ENCODE data around the gene DNASE1L1. TPM values are rescaled to one million over a fixed set of nuclear protein-coding genes. Genes with fewer than 3 reads are reported as not detected.

Gene DNASE1L1
- total RNA-seq, 1 donor from 2014 or later = 14.2 TPM

DNA sequence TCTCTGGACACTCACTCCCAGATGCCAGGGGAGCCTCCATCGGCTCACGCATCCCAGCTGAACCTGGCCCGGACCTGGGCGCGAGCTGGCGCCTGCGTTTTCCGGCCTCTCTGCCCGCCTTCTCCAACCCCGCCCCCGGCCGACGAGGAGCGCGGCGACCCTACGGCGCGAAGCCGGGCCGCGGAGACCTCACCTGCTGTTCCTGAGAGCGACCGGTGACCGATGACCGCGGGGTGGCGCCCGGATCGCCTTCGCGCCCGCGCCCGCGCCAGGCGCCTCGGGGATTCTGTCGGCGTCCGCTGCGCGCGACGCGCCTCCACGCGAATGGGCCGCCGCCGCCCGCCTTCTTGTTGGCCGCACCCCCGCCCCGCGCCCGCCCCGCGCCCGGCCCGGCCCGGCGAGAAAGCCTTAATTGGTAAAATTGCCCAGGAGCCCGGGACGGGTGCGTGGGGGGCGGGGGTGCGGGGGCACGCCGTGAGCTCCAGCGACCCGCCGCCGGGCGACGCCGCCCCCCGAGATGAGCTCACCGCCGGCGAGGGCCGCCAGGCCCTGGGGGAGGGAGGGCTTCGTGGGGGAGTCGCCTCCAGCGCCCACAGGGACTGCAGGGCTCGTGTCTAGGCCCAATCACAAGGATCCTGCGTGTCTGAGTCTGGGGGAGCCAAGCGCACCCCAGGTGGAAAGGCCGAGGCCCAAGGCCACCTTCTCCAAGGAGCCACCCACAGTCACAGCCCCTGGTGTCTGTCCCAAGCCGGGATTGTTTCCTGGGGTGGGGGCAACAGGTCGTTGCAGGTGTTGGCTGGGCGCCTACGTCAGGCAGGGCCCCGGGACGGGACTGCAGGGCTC, 34.5 kb downstream of the DNASE1L1 start, which contains the start of gene FLNA:
Gene FLNA (minus strand): TSS at position 322 of the 843 bp plus-strand sequence. CDS start 3,389 bp downstream, outside the sequence.
- no peak within 1 kb of the TSS for H3K9ac ChIP-seq
- H2AFZ ChIP-seq (replicated peaks) = no peak within 1 kb of the TSS
- no peaks in the 10 kb centered on the region for H3K36me3 ChIP-seq
- no peak within 1 kb of the TSS for H3K27ac Mint-ChIP-seq
- peaks cover 15% of the 10 kb centered on the region for H3K9me3 Mint-ChIP-seq
- peaks cover 11% of the 10 kb centered on the region for H3K27me3 Mint-ChIP-seq (ENCODE audit: insufficient read depth, low read depth)
- peaks cover 4% of the 10 kb centered on the region for H3K4me1 Mint-ChIP-seq
- H3K36me3 Mint-ChIP-seq = no peaks in the 10 kb centered on the region
- peaks cover 20% of the 10 kb centered on the region for H3F3A ChIP-seq (ENCODE audit: low read depth)
- H3K79me2 ChIP-seq (ENCODE audit: low read depth) = peaks cover 19% of the 10 kb centered on the region
- no peaks in the 10 kb centered on the region for H3K9me3 ChIP-seq (ENCODE audit: low read depth)
- H3K27ac ChIP-seq = no peak within 1 kb of the TSS
- peak within 1 kb of the TSS; percentile 61 for H3K4me2 ChIP-seq
- H3K4me3 Mint-ChIP-seq = peak within 1 kb of the TSS; percentile 77
- no peak for TF ChIP-seq EZH2 (IDR thresholded peaks at IDR 0.05)
- TF ChIP-seq, protein P1, sequence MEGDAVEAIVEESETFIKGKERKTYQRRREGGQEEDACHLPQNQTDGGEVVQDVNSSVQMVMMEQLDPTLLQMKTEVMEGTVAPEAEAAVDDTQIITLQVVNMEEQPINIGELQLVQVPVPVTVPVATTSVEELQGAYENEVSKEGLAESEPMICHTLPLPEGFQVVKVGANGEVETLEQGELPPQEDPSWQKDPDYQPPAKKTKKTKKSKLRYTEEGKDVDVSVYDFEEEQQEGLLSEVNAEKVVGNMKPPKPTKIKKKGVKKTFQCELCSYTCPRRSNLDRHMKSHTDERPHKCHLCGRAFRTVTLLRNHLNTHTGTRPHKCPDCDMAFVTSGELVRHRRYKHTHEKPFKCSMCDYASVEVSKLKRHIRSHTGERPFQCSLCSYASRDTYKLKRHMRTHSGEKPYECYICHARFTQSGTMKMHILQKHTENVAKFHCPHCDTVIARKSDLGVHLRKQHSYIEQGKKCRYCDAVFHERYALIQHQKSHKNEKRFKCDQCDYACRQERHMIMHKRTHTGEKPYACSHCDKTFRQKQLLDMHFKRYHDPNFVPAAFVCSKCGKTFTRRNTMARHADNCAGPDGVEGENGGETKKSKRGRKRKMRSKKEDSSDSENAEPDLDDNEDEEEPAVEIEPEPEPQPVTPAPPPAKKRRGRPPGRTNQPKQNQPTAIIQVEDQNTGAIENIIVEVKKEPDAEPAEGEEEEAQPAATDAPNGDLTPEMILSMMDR (IDR thresholded peaks at IDR 0.05) = peak; percentile 32
- peaks cover 2% of the 10 kb centered on the region for H4K20me1 ChIP-seq (ENCODE audit: low read depth)
- peaks cover 16% of the 10 kb centered on the region for H3K27me3 ChIP-seq
- peak; percentile 73 for DNase-seq (ENCODE audit: low spot score)
- H3K4me3 ChIP-seq = peak within 1 kb of the TSS; percentile 35
- H3K4me1 ChIP-seq = no peaks in the 10 kb centered on the region

DNA sequence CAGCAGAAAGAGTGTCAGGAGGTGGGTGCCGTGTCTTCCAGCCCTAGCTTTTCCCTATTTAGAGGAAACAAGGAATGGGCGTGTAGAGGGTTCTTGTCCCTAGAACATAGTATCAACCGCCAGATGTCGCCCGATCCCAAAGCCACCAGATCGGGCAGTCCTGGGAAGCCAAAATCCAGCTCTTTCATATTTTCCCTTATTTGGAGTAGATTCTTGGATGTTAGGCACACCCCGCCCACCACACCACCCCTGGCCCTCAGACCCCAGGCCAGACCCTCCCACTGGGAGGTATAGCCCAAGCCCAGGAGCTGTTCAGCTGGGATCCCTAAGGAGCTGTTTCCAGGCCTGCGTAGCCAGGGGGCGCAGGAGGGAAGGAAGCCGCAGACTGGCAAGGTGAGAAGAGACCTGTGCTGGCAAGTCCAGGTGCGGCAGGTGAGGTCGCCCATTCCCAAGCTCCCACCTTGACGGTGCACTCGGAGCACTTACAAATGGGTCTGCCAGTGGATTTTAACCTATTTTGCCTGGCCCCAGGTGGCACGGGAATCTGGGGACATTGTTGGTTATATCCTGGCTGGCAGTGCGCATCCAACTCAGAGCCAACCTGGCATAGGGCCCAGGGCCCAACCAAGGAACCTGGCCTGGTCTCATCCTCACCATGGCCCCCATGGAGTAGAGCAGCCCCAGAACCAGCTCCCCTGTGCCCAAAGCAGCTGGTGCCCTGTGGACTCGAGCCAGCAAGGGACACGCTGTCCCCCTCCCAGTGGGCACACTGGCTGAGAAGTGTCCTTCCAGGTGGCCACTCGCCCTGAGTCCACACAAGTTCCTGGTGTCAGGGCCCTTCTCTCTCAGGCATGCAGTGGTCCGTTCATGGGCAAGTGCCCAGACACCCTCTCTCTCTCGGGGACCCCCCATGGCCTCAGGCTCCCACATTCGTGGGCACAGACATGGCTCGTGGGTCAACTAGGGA, 35.4 kb downstream of the DNASE1L1 start:
- peak; percentile 65 for DNase-seq (ENCODE audit: low spot score)

DNA sequence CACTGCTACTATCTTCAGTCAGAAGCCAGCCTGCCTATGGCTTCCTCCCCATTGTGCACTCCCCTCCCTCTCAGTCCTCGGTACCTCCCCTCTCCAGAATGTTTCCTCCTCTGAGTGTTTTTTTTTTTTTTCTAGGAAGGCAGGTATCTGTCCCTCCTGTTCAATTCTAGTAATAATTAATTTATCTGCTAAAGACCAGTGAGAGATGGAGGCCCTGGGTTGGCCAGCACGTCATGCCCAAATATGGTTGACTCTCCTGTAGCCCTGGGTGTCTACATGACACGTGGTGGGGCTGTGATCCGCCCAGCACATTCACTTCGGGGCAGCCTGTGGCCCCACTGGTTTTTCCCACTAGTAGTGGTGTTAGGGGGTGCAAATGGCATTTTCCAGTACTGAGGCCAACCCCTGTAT, 36.4 kb downstream of the DNASE1L1 start:
- Histone ChIP-seq H3F3A (ENCODE audit: low read depth) (peaks cover 12% of the 10 kb centered on the region), H3K9me3 (ENCODE audit: low read depth) (no peaks in the 10 kb centered on the region), H3K36me3 (no peaks in the 10 kb centered on the region), H3K4me2 (no peak overlapping the region), H3K27me3 (peaks cover 16% of the 10 kb centered on the region), H4K20me1 (ENCODE audit: low read depth) (peaks cover 19% of the 10 kb centered on the region), H3K27ac (no peak overlapping the region), H3K9ac (no peak overlapping the region), H2AFZ (replicated peaks) (no peak overlapping the region), H3K4me3 (no peak overlapping the region), H3K4me1 (no peaks in the 10 kb centered on the region), H3K79me2 (ENCODE audit: low read depth) (peaks cover 35% of the 10 kb centered on the region)
- H3K4me3 Mint-ChIP-seq = peak overlapping the region; percentile 76
- no peak overlapping the region for H3K27ac Mint-ChIP-seq
- H3K36me3 Mint-ChIP-seq = no peaks in the 10 kb centered on the region
- H3K4me1 Mint-ChIP-seq = peaks cover 4% of the 10 kb centered on the region
- H3K27me3 Mint-ChIP-seq (ENCODE audit: insufficient read depth, low read depth) = peaks cover 11% of the 10 kb centered on the region
- TF ChIP-seq EZH2 (IDR thresholded peaks at IDR 0.05) = no peak
- TF ChIP-seq, protein P1 (IDR thresholded peaks at IDR 0.05) = no peak
- TF ChIP-seq EZH2phosphoT487 (IDR thresholded peaks at IDR 0.05) = no peak
- DNase-seq (ENCODE audit: low spot score) = no peak
- H3K9me3 Mint-ChIP-seq = peaks cover 13% of the 10 kb centered on the region

More for the DNA sequence above, 35.4 kb downstream of the DNASE1L1 start:
- no peaks in the 10 kb centered on the region for H3K36me3 ChIP-seq
- peak overlapping the region; percentile 77 for H3K4me3 Mint-ChIP-seq
- H3K4me3 ChIP-seq = peak overlapping the region; percentile 35
- no peak overlapping the region for H3K27ac ChIP-seq
- peaks cover 11% of the 10 kb centered on the region for H3K27me3 Mint-ChIP-seq (ENCODE audit: insufficient read depth, low read depth)
- TF ChIP-seq EZH2 (IDR thresholded peaks at IDR 0.05) = no peak
- no peak for TF ChIP-seq EZH2phosphoT487 (IDR thresholded peaks at IDR 0.05)
- TF ChIP-seq, protein P1 (IDR thresholded peaks at IDR 0.05) = peak; percentile 67
- no peak overlapping the region for H3K27ac Mint-ChIP-seq
- H3K9ac ChIP-seq = no peak overlapping the region
- peaks cover 8% of the 10 kb centered on the region for H4K20me1 ChIP-seq (ENCODE audit: low read depth)
- H3K4me2 ChIP-seq = peak overlapping the region; percentile 61
- H3K4me1 ChIP-seq = no peaks in the 10 kb centered on the region
- H3K36me3 Mint-ChIP-seq = no peaks in the 10 kb centered on the region
- peaks cover 16% of the 10 kb centered on the region for H3K27me3 ChIP-seq
- H3K9me3 ChIP-seq (ENCODE audit: low read depth) = no peaks in the 10 kb centered on the region
- peaks cover 20% of the 10 kb centered on the region for H3F3A ChIP-seq (ENCODE audit: low read depth)
- peaks cover 4% of the 10 kb centered on the region for H3K4me1 Mint-ChIP-seq
- peaks cover 25% of the 10 kb centered on the region for H3K79me2 ChIP-seq (ENCODE audit: low read depth)
- H3K9me3 Mint-ChIP-seq = peaks cover 15% of the 10 kb centered on the region
- no peak overlapping the region for H2AFZ ChIP-seq (replicated peaks)
